PC-3 (cell line): Measurements from ENCODE around the gene CDC42BPB. TPM values are rescaled to one million over a fixed set of nuclear protein-coding genes. Genes with fewer than 3 reads are reported as not detected.

Experiments used
- ATAC-seq: fragments of 200-7000 bp; cut with Tn5 transposase; 2 replicates; pipeline ENCODE4 v1.9.1; 2020; ENCODE audit warnings: mild to moderate bottlenecking, moderate library complexity
- BruUV-seq: library from RNA; stranded (reverse); fragments of 400-500 nt; replicated peaks from 2 replicates; lab custom pipeline; 2021; lab: Mats Ljungman, UMichigan
- CTCF ChIA-PET: fragments of 300-600 bp; sonication (Branson Sonifier 250); formaldehyde crosslinking; loops from one replicate; lab custom pipeline; 2022; ENCODE audit warnings: antibody characterized with exemption; lab: Charles Lee
- POLR2A ChIA-PET: fragments of 300-600 bp; sonication (Branson Sonifier 250); formaldehyde crosslinking; loops from one replicate; lab custom pipeline; 2022; ENCODE audit warnings: antibody characterized with exemption; ENCODE audit not compliant: unreplicated experiment; lab: Charles Lee
- DNase-seq: peaks from one replicate; pipeline ENCODE4 v3.0.0-alpha.2; 2015
- H2AFZ ChIP-seq: fragments of 300-600 bp; sonication (generic); 2 replicates; pipeline ENCODE4 v1.6.0; 2016; ENCODE audit warnings: antibody characterized with exemption, low read length
- H3F3A ChIP-seq: fragments of 300-600 bp; sonication (generic); one replicate; pipeline ENCODE4 v1.6.0; 2017; ENCODE audit warnings: antibody characterized with exemption, low read length, control low read depth, mild to moderate bottlenecking; ENCODE audit not compliant: unreplicated experiment
- H3K27ac ChIP-seq: fragments of 300-600 bp; sonication (generic); 2 replicates; pipeline ENCODE4 v1.5.1; 2016; ENCODE audit warnings: mild to moderate bottlenecking, low read length
- H3K27me3 ChIP-seq: fragments of 300-600 bp; sonication (generic); 2 replicates; pipeline ENCODE4 v1.6.1; 2016; ENCODE audit warnings: low read length, mixed read lengths
- H3K36me3 ChIP-seq: fragments of 300-600 bp; sonication (generic); 2 replicates; pipeline ENCODE4 v1.6.1; 2016; ENCODE audit warnings: low read depth, mixed run types, low read length, mixed read lengths
- H3K4me1 ChIP-seq: fragments of 300-600 bp; sonication (generic); 2 replicates; pipeline ENCODE4 v1.5.1; 2016; ENCODE audit warnings: low read length; ENCODE audit not compliant: insufficient read depth
- H3K4me2 ChIP-seq: fragments of 300-600 bp; sonication (generic); 2 replicates; pipeline ENCODE4 v1.6.0; 2016; ENCODE audit warnings: low read length
- H3K4me3 ChIP-seq: fragments of 300-600 bp; sonication (generic); 2 replicates; pipeline ENCODE4 v1.5.1; 2016; ENCODE audit warnings: mild to moderate bottlenecking, low read length, mixed read lengths
- H3K79me2 ChIP-seq: fragments of 300-600 bp; sonication (generic); 2 replicates; pipeline ENCODE4 v1.6.1; 2017; ENCODE audit warnings: low read length, mixed read lengths
- H3K9ac ChIP-seq: fragments of 300-600 bp; sonication (generic); 2 replicates; pipeline ENCODE4 v1.6.0; 2016; ENCODE audit warnings: mild to moderate bottlenecking, low read length
- H3K9me2 ChIP-seq: fragments of 300-600 bp; sonication (generic); replicated peaks from 2 replicates; pipeline ENCODE4 v1.6.1; 2016; ENCODE audit warnings: mixed run types, low read length, mixed read lengths
- H3K9me3 ChIP-seq: fragments of 300-600 bp; sonication (generic); 2 replicates; pipeline ENCODE4 v1.6.1; 2016; ENCODE audit warnings: low read length, mixed read lengths
- H4K20me1 ChIP-seq: fragments of 300-600 bp; sonication (generic); 2 replicates; pipeline ENCODE4 v1.6.1; 2016; ENCODE audit warnings: low read length, mixed read lengths
- EZH2 ChIP-seq: fragments of 300-600 bp; sonication (generic); IDR thresholded peaks from one replicate; pipeline ENCODE4 v1.6.1; 2017; ENCODE audit warnings: antibody characterized with exemption, mild to moderate bottlenecking, low read length; ENCODE audit not compliant: unreplicated experiment
- EZH2phosphoT487 ChIP-seq: fragments of 300-600 bp; sonication (generic); IDR thresholded peaks from 2 replicates; pipeline ENCODE4 v1.6.1; 2018; ENCODE audit warnings: mild to moderate bottlenecking, antibody characterized with exemption, low read length, borderline replicate concordance
- intact Hi-C: fragments of 100-400 bp; cut with micrococcal nuclease; formaldehyde crosslinking; loops from 2 replicates; pipeline ENCODE4 v1.9.0; 2023
- total RNA-seq: library from RNA; depleted of rRNA; stranded (reverse); fragments of >200 nt; gene quantifications from 2 replicates; pipeline ENCODE4 v1.2.3, GENCODE V29; 2014
- TF ChIP-seq, protein P1 (sequence below): fragments of 300-600 bp; sonication (generic); conservative IDR thresholded peaks from 2 replicates; pipeline ENCODE4 v1.5.1; 2017; ENCODE audit warnings: antibody characterized with exemption, low read depth, mild to moderate bottlenecking, low read length

CDC42BPB gene
- total RNA-seq, 1 experiment from 2014 or later: 73.0 TPM

DNA sequence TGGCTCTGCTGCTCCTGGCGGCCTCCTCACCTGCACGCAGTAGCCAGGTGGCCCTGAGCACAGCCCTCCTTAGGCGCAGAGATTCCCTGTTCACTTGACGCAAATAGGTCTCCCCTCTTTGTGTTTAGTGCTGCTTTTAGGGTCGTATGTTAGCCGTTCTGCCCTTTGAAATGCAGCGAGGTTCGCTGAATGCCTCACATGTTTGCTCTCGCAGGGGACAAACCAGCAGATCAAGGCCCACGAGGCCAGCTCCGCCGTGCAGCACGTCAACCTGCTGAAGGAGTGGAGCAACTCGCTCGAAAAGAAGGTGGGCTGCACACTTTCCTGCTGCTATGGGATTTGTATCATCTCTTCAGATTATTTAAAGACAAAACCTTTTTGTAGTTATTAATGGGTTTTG is 166.2 kb downstream of the CDC42BPB start:
- Histone ChIP-seq H4K20me1 (no peaks in the 10 kb centered on the region), H2AFZ (no peak overlapping the region), H3K9me2 (no peaks in the 10 kb centered on the region), H3K9me3 (no peaks in the 10 kb centered on the region), H3F3A (no peaks in the 10 kb centered on the region), H3K9ac (no peak overlapping the region), H3K27ac (no peak overlapping the region), H3K4me2 (no peak overlapping the region), H3K79me2 (no peaks in the 10 kb centered on the region), H3K36me3 (peaks cover 10% of the 10 kb centered on the region; the same call in 1 of the 2 replicates), H3K27me3 (no peaks in the 10 kb centered on the region), H3K4me1 (peaks cover 3% of the 10 kb centered on the region; the same call in 1 of the 2 replicates), H3K4me3 (no peak overlapping the region)
- ATAC-seq: no peak
- no TSS peak for BruUV-seq
- POLR2A ChIA-PET: no interaction called here
- no peak for DNase-seq
- CTCF ChIA-PET: no interaction called here
- intact Hi-C loops: no loop called here
- TF ChIP-seq, protein P1, sequence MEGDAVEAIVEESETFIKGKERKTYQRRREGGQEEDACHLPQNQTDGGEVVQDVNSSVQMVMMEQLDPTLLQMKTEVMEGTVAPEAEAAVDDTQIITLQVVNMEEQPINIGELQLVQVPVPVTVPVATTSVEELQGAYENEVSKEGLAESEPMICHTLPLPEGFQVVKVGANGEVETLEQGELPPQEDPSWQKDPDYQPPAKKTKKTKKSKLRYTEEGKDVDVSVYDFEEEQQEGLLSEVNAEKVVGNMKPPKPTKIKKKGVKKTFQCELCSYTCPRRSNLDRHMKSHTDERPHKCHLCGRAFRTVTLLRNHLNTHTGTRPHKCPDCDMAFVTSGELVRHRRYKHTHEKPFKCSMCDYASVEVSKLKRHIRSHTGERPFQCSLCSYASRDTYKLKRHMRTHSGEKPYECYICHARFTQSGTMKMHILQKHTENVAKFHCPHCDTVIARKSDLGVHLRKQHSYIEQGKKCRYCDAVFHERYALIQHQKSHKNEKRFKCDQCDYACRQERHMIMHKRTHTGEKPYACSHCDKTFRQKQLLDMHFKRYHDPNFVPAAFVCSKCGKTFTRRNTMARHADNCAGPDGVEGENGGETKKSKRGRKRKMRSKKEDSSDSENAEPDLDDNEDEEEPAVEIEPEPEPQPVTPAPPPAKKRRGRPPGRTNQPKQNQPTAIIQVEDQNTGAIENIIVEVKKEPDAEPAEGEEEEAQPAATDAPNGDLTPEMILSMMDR: no peak
- TF ChIP-seq EZH2phosphoT487 (no peak), EZH2 (no peak)

DNA sequence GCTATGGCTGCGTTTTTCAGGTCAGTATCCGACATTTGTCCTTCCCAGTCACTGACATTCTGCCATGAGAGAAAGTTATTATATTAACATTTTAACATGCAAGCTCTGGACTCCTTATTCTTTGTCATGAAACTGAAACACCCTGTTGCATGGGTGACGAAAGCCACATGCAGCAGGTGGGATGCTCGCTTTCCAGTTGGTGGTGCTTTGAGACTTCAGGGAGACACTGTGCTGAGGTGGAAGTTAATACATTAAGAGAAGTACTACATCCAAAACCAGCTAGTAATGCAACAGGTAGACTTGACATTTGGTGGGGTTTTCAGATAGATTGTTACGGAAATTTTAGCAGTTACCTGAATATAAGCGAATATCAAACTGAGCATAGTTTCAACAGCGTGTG is 167.7 kb downstream of the CDC42BPB start:
- TF ChIP-seq EZH2phosphoT487: no peak
- no peak for TF ChIP-seq EZH2
- TF ChIP-seq, protein P1: no peak
- H3K9ac ChIP-seq: no peak overlapping the region
- ATAC-seq: no peak
- BruUV-seq: no TSS peak
- no peak for DNase-seq
- no peaks in the 10 kb centered on the region for H3K9me2 ChIP-seq
- intact Hi-C loops: no loop called here
- H3K27ac ChIP-seq: no peak overlapping the region
- no peaks in the 10 kb centered on the region for H3K9me3 ChIP-seq
- H3K36me3 ChIP-seq: peaks cover 2% of the 10 kb centered on the region; the same call in 1 of the 2 replicates
- H3K4me3 ChIP-seq: no peak overlapping the region
- H3K4me2 ChIP-seq: no peak overlapping the region
- no peaks in the 10 kb centered on the region for H3K27me3 ChIP-seq
- no peak overlapping the region for H2AFZ ChIP-seq
- H4K20me1 ChIP-seq: no peaks in the 10 kb centered on the region
- peaks cover 3% of the 10 kb centered on the region; the same call in 1 of the 2 replicates for H3K4me1 ChIP-seq
- ChIA-PET CTCF (no interaction called here), POLR2A (no interaction called here)
- no peaks in the 10 kb centered on the region for H3F3A ChIP-seq
- no peaks in the 10 kb centered on the region for H3K79me2 ChIP-seq

DNA sequence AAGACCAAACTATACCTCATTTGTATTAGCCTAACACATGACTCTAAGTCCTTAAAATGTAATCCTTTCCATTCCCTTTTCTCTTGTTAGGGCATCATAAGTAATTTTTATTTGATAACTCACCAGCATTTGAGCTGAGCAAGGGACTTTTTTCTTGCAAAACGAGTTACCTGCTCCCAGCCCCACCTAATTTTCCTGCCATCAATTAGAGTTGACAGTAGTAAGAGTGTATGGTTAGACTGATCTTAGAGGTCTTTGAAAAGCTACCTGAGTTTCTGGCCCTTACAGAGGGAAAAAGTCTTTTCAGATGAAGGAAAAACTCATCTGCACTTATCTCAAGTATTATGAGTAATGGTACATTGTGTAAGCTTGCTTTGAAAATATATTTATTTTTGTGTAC is 168.6 kb downstream of the CDC42BPB start:
- Histone ChIP-seq H3K9ac (no peak overlapping the region), H3K4me3 (no peak overlapping the region), H2AFZ (no peak overlapping the region), H3K27ac (no peak overlapping the region), H3K4me2 (no peak overlapping the region), H3F3A (no peaks in the 10 kb centered on the region), H4K20me1 (no peaks in the 10 kb centered on the region), H3K27me3 (no peaks in the 10 kb centered on the region), H3K9me2 (no peaks in the 10 kb centered on the region), H3K9me3 (no peaks in the 10 kb centered on the region), H3K79me2 (no peaks in the 10 kb centered on the region), H3K4me1 (peaks cover 3% of the 10 kb centered on the region; the same call in 1 of the 2 replicates), H3K36me3 (peaks cover 5% of the 10 kb centered on the region; the same call in 1 of the 2 replicates)
- no TSS peak for BruUV-seq
- TF ChIP-seq EZH2: no peak
- TF ChIP-seq, protein P1: no peak
- TF ChIP-seq EZH2phosphoT487: no peak
- DNase-seq (no peak), ATAC-seq (no peak)
- intact Hi-C loops: no loop called here
- ChIA-PET CTCF (interaction anchor here (0.5 kb wide), 1 partner anchor 450 kb away, joined by 4 read pairs; no protein-coding TSS in a partner anchor), POLR2A (no interaction called here)
